ENCODE data around the gene TXNDC16.

DNA sequence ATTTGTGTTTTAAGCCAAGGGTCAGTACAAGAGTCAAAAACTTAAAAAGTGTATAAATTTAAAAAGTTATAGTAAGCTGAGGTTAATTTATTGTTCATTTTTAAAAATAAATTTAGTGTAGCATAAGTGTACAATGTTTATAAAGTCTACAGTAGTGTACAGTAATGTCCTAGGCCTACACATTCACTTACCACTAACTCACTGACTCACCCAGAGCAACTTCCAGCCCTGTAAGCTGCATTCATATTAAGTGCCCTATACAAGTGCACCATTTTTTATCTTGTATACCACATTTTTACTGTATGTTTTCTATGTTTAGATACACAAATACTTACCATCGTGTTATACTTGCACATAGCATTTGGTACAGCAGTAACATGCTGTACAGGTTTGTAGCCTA lies 38.0 kb upstream of the TXNDC16 start:
- TF ChIP-seq, protein P1, sequence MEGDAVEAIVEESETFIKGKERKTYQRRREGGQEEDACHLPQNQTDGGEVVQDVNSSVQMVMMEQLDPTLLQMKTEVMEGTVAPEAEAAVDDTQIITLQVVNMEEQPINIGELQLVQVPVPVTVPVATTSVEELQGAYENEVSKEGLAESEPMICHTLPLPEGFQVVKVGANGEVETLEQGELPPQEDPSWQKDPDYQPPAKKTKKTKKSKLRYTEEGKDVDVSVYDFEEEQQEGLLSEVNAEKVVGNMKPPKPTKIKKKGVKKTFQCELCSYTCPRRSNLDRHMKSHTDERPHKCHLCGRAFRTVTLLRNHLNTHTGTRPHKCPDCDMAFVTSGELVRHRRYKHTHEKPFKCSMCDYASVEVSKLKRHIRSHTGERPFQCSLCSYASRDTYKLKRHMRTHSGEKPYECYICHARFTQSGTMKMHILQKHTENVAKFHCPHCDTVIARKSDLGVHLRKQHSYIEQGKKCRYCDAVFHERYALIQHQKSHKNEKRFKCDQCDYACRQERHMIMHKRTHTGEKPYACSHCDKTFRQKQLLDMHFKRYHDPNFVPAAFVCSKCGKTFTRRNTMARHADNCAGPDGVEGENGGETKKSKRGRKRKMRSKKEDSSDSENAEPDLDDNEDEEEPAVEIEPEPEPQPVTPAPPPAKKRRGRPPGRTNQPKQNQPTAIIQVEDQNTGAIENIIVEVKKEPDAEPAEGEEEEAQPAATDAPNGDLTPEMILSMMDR (conservative IDR thresholded peaks at IDR 0.05; ENCODE audit: low read length): no peak
- TF ChIP-seq EZH2phosphoT487 (IDR thresholded peaks at IDR 0.05; ENCODE audit: borderline replicate concordance, low read depth, low read length): no peak

Data from OCI-LY7 (cell line).